H9 (cell line): ENCODE data around the gene TIMELESS. TPM values are rescaled to one million over a fixed set of nuclear protein-coding genes. Genes with fewer than 3 reads are reported as not detected.
A peak's percentile ranks its signal among the peaks of the same experiment; 100 is the strongest.
"Not testable (repeated sequence)": the region's sequence is repeated elsewhere in the genome, so short reads cannot be mapped to it uniquely, and the experiment has no call there.

Experiments used
- DNase-seq: peaks from one replicate; pipeline ENCODE4 v3.0.0-alpha.2; 2017
- H2AFZ ChIP-seq: one replicate; pipeline ENCODE4 v1.6.1; 2013; ENCODE audit warnings: mild to moderate bottlenecking, low read length, control low read depth, moderate library complexity
- H2AK5ac ChIP-seq: 2 replicates; pipeline ENCODE4 v1.6.1; 2013; ENCODE audit warnings: low read length, control low read depth, mixed read lengths; ENCODE audit not compliant: insufficient read length
- H2BK120ac ChIP-seq: one replicate; pipeline ENCODE4 v1.6.1; 2013; ENCODE audit warnings: low read depth, mild to moderate bottlenecking, low read length, control low read depth, inconsistent platforms; ENCODE audit not compliant: poor library complexity, severe bottlenecking
- H2BK12ac ChIP-seq: 2 replicates; pipeline ENCODE4 v1.6.1; 2013; ENCODE audit warnings: low read length, control low read depth, mixed read lengths, low read depth; ENCODE audit not compliant: insufficient read length
- H2BK15ac ChIP-seq: 2 replicates; pipeline ENCODE4 v1.6.1; 2013; ENCODE audit warnings: low read depth, low read length, control low read depth
- H2BK20ac ChIP-seq: one replicate; pipeline ENCODE4 v1.6.1; 2013; ENCODE audit warnings: low read depth, mild to moderate bottlenecking, low read length, control low read depth, inconsistent platforms; ENCODE audit not compliant: poor library complexity, severe bottlenecking
- H2BK5ac ChIP-seq: 2 replicates; pipeline ENCODE4 v1.6.1; 2013; ENCODE audit warnings: low read length, control low read depth, mixed read lengths; ENCODE audit not compliant: insufficient read length
- H3K14ac ChIP-seq: 2 replicates; pipeline ENCODE4 v1.6.1; 2013; ENCODE audit warnings: low read length, control low read depth; ENCODE audit not compliant: insufficient read depth
- H3K18ac ChIP-seq: 2 replicates; pipeline ENCODE4 v1.6.1; 2013; ENCODE audit warnings: low read depth, mild to moderate bottlenecking, mixed read lengths, low read length, control low read depth; ENCODE audit not compliant: insufficient read length
- H3K23ac ChIP-seq: 2 replicates; pipeline ENCODE4 v1.6.1; 2013; ENCODE audit warnings: low read length, control low read depth, mixed read lengths, low read depth; ENCODE audit not compliant: insufficient read length
- H3K23me2 ChIP-seq: 2 replicates; pipeline ENCODE4 v1.6.1; 2013; ENCODE audit warnings: low read depth, mild to moderate bottlenecking, mixed read lengths, low read length, control low read depth; ENCODE audit not compliant: insufficient read length, poor library complexity, severe bottlenecking
- H3K27ac ChIP-seq: 2 replicates; pipeline ENCODE4 v1.5.1; 2013; ENCODE audit warnings: low read length, control low read depth, mixed read lengths, low read depth; ENCODE audit not compliant: insufficient read length
- H3K27me3 ChIP-seq: 2 replicates; pipeline ENCODE4 v1.6.1; 2013; ENCODE audit warnings: low read length, control low read depth, inconsistent platforms; ENCODE audit not compliant: insufficient read depth
- H3K4ac ChIP-seq: 2 replicates; pipeline ENCODE4 v1.6.1; 2013; ENCODE audit warnings: low read depth, mild to moderate bottlenecking, control low read depth, inconsistent platforms, low read length, moderate library complexity
- H3K4me1 ChIP-seq: 2 replicates; pipeline ENCODE4 v1.6.1; 2013; ENCODE audit warnings: low read length, control low read depth, inconsistent platforms; ENCODE audit not compliant: insufficient read depth
- H3K4me2 ChIP-seq: 2 replicates; pipeline ENCODE4 v1.6.1; 2013; ENCODE audit warnings: low read length, control low read depth, mixed read lengths; ENCODE audit not compliant: insufficient read length, insufficient read depth
- H3K56ac ChIP-seq: 2 replicates; pipeline ENCODE4 v1.6.1; 2013; ENCODE audit warnings: low read depth, mild to moderate bottlenecking, mixed read lengths, low read length, control low read depth; ENCODE audit not compliant: insufficient read length
- H3K79me1 ChIP-seq: 2 replicates; pipeline ENCODE4 v1.6.1; 2013; ENCODE audit warnings: low read depth, mild to moderate bottlenecking, moderate library complexity, low read length, control low read depth, inconsistent platforms; ENCODE audit not compliant: insufficient read depth, poor library complexity, severe bottlenecking
- H3K79me2 ChIP-seq: 2 replicates; pipeline ENCODE4 v1.6.1; 2013; ENCODE audit warnings: low read length, control low read depth, inconsistent platforms; ENCODE audit not compliant: insufficient read depth
- H3K9ac ChIP-seq: 2 replicates; pipeline ENCODE4 v1.6.1; 2013; ENCODE audit warnings: low read length, control low read depth, mixed read lengths; ENCODE audit not compliant: insufficient read length; ENCODE audit errors: extremely low read depth
- H3K9me3 ChIP-seq: one replicate; pipeline ENCODE4 v1.6.1; 2013; ENCODE audit warnings: low read depth, low read length, inconsistent platforms; ENCODE audit not compliant: control insufficient read depth
- H3T11ph ChIP-seq: one replicate; pipeline ENCODE4 v1.6.1; 2013; ENCODE audit warnings: mild to moderate bottlenecking, low read length, control low read depth, inconsistent platforms
- H4K20me1 ChIP-seq: one replicate; pipeline ENCODE4 v1.6.1; 2013; ENCODE audit not compliant: control insufficient read depth, insufficient read length, insufficient read depth
- H4K5ac ChIP-seq: 2 replicates; pipeline ENCODE4 v1.6.1; 2013; ENCODE audit warnings: low read depth, mild to moderate bottlenecking, mixed read lengths, low read length, control low read depth; ENCODE audit not compliant: insufficient read length
- H4K8ac ChIP-seq: replicated peaks from 2 replicates; pipeline ENCODE4 v1.6.1; 2013; ENCODE audit warnings: low read length, control low read depth, mixed read lengths, low read depth; ENCODE audit not compliant: insufficient read length
- H4K91ac ChIP-seq: 2 replicates; pipeline ENCODE4 v1.6.1; 2013; ENCODE audit warnings: low read depth, mild to moderate bottlenecking, moderate library complexity, mixed read lengths, low read length, control low read depth; ENCODE audit not compliant: insufficient read length
- H3K27ac Mint-ChIP-seq, 3 experiments: 2 replicates in 2 of 3; 3 replicates in 1 of 3; pipeline ENCODE4 v1.8.0; 2020 to 2021; ENCODE audit warnings: mixed read lengths in 3 of 3, mild to moderate bottlenecking in 1 of 3, moderate library complexity in 1 of 3
- H3K27me3 Mint-ChIP-seq: 2 replicates; pipeline ENCODE4 v1.8.0; 2021; ENCODE audit warnings: low read depth, mild to moderate bottlenecking, moderate library complexity, mixed read lengths
- H3K36me3 Mint-ChIP-seq, 3 experiments: 2 replicates in 2 of 3; 3 replicates in 1 of 3; pipeline ENCODE4 v1.8.0; 2020 to 2021; ENCODE audit warnings: low read depth in 3 of 3, mixed read lengths in 3 of 3; ENCODE audit not compliant: insufficient read depth in 1 of 3
- H3K4me1 Mint-ChIP-seq, 2 experiments: 2 replicates each; pipeline ENCODE4 v1.8.0; 2020; ENCODE audit warnings: mixed read lengths in 2 of 2
- H3K4me3 Mint-ChIP-seq, 2 experiments: 2 replicates in 1 of 2; 3 replicates in 1 of 2; pipeline ENCODE4 v1.8.0; 2020 to 2021; ENCODE audit warnings: mild to moderate bottlenecking in 2 of 2, mixed read lengths in 2 of 2, moderate library complexity in 1 of 2
- H3K9me3 Mint-ChIP-seq, 2 experiments: 2 replicates in 1 of 2; 3 replicates in 1 of 2; pipeline ENCODE4 v1.8.0; 2020; ENCODE audit warnings: mild to moderate bottlenecking in 2 of 2, mixed read lengths in 2 of 2, moderate library complexity in 1 of 2
- CTCF ChIP-seq: fragments of 200-600 bp; sonication (generic); conservative IDR thresholded peaks from 3 replicates; pipeline ENCODE4 v1.8.0; 2021; ENCODE audit warnings: antibody characterized with exemption, mild to moderate bottlenecking
- WGBS: extraction: QIAGEN DNeasy Blood & Tissue Kit; methylation state at CpG from one replicate; pipeline ENCODE4 v1.1.7; 2013; ENCODE audit warnings: missing lambda C conversion rate, low lambda C conversion rate, mixed read lengths; ENCODE audit not compliant: insufficient read length; ENCODE audit errors: extremely low coverage; 5-methylcytosine and 5-hydroxymethylcytosine counted together
- long read RNA-seq: library from polyadenylated mRNA; unstranded; transcript quantifications from one replicate; pipeline ENCODE4 v2.0.0, GENCODE V29; 2020
- total RNA-seq: library from RNA; stranded (reverse); gene quantifications from 2 replicates; pipeline ENCODE4 v1.2.1, GENCODE V29; 2021

The TIMELESS gene
- total RNA-seq: 64.9 and 68.0 TPM in 2 replicates
- long read RNA-seq, full-length matches to known transcripts: 316 of 520 reads
- long read RNA-seq, partial matches to known transcripts: 123 of 520 reads
- long read RNA-seq, other reads (novel, unspliced or antisense): 81 of 520 reads

DNA sequence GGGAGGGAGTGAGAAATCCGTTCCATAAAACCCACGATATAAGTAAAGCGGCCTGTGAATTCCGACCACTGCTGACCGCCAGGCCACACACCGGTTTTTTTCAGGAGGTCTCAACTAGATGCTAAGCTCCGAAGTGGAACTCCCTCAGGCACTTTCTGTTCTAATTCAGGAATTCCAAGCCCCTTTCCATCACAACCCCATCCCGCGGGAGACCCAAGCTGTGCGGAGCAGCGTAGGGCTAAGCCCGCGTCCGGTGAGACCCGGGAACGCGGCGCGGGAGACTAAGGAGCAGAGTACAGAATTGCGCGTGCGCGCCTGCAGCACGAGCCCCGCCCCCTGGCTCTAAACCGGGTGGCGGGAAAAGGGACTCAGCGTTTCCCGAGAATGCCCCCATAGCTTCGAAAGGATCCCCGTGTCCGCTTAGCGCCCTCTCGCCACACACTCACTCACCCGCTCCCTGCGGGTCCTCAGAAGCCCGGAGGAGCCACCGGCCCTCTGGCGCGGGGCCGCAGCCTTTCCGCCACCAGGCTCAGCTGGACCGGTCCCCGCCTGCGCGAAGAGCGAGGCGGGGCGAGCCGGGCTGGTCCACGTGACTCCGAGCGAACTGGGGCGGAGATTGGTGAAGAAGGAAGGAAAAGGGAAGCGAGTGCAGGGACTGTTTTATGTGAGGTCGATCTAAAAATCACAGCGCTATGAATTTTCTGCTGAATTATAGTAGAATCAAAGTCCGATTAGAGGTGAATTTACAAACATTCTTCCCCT is at the start of gene TIMELESS:
TSS of gene TIMELESS (minus strand) at position 567 of the 762 bp plus-strand sequence. CDS start 15,256 bp downstream, outside the sequence.
- H3K4me2 ChIP-seq: peak within 1 kb of the TSS; percentile 74
- TF ChIP-seq CTCF: no peak
- no peak within 1 kb of the TSS for H2BK20ac ChIP-seq
- H3K36me3 Mint-ChIP-seq: peaks cover 20 to 30% (median 23%) of the 10 kb centered on the region in 3 experiments
- H3K4me1 Mint-ChIP-seq: peaks cover 34 to 43% of the 10 kb centered on the region in 2 experiments
- no peaks in the 10 kb centered on the region for H3K79me2 ChIP-seq
- H4K91ac ChIP-seq: no peak within 1 kb of the TSS
- H3T11ph ChIP-seq: peak within 1 kb of the TSS; percentile 64
- no peak within 1 kb of the TSS for H2AK5ac ChIP-seq
- H3K4ac ChIP-seq: no peak within 1 kb of the TSS; the same call in 1 of the 2 replicates
- H3K4me3 Mint-ChIP-seq: peak within 1 kb of the TSS; percentile 85 to 86
- no peak within 1 kb of the TSS for H3K23ac ChIP-seq
- H3K27me3 Mint-ChIP-seq: peaks cover 1% of the 10 kb centered on the region
- peak within 1 kb of the TSS; percentile 9 for H3K27ac ChIP-seq
- peaks cover 4% of the 10 kb centered on the region; the same call in 1 of the 2 replicates for H3K4me1 ChIP-seq
- no peaks in the 10 kb centered on the region for H3K27me3 ChIP-seq
- no peak within 1 kb of the TSS for H3K56ac ChIP-seq
- no CpG with 5 or more reads among the region's 58 CpGs for WGBS
- H2BK5ac ChIP-seq: no peak within 1 kb of the TSS
- peak within 1 kb of the TSS; percentile 84 for H3K18ac ChIP-seq
- no peak within 1 kb of the TSS for H2AFZ ChIP-seq
- peaks cover 3% of the 10 kb centered on the region for H3K23me2 ChIP-seq
- peak; percentile 94 for DNase-seq
- peak within 1 kb of the TSS; percentile 95 to 98 (median 97) for H3K27ac Mint-ChIP-seq
- no peak within 1 kb of the TSS for H4K5ac ChIP-seq
- H2BK120ac ChIP-seq: no peak within 1 kb of the TSS
- H4K20me1 ChIP-seq: no peaks in the 10 kb centered on the region
- H3K79me1 ChIP-seq: no peaks in the 10 kb centered on the region
- no peak within 1 kb of the TSS for H4K8ac ChIP-seq
- no peak within 1 kb of the TSS for H2BK12ac ChIP-seq
- H3K9me3 Mint-ChIP-seq: peaks cover 9 to 15% of the 10 kb centered on the region in 2 experiments
- no peaks in the 10 kb centered on the region for H3K9me3 ChIP-seq
- H2BK15ac ChIP-seq: no peak within 1 kb of the TSS
- peak within 1 kb of the TSS; percentile 78 for H3K9ac ChIP-seq
- H3K14ac ChIP-seq: peak within 1 kb of the TSS; percentile 72

DNA sequence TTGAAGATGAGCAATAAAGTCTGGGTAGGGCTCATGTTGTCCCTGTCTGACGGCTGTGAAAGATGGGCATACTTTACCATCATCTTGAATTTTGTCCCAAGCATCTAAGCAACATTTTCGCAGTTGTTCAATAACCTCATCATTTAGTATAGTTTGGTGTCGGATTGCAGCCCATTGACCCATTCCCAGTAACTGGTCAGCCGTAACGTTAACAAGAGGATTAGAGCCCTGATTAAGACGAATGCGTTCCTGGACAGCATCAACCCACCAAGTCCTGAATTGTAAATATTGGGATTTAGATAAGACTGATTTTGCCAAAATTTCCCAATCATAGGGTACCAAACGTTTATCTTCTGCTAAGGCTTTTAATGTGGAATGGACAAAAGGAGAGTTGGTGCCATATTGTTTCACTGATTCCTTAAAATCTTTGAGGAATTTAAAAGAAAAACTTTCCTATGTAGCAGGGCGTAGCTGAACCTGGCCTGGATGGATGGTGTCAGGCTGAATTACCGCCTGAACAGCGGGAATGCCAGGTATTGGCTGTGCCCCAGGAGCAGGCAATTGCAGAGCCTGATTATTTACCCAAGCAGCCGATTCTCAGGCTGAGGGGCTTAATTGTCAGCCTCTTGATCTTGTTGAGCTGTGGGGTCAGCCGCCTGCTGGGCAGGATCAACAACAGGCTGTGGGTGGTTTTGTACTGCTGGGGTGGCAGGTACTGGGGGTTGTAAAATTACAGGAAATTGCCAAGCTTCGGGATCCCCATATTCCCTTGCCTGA is 49.1 kb upstream of the TIMELESS start:
- H3K14ac ChIP-seq, H3K79me2 ChIP-seq, H3K56ac ChIP-seq, H3K79me1 ChIP-seq, H4K5ac ChIP-seq, H4K20me1 ChIP-seq, H3K4me1 ChIP-seq, DNase-seq, H3K27me3 ChIP-seq, H2BK12ac ChIP-seq, H4K91ac ChIP-seq, H3K4me2 ChIP-seq, H3K9me3 ChIP-seq, H2BK20ac ChIP-seq, H3K36me3 Mint-ChIP-seq, H3K23ac ChIP-seq, H2BK120ac ChIP-seq, H3K4me3 Mint-ChIP-seq, H3K18ac ChIP-seq, H3K27ac ChIP-seq, H2AK5ac ChIP-seq, H3K9ac ChIP-seq, H3K4ac ChIP-seq, H2BK15ac ChIP-seq, H3T11ph ChIP-seq, H2BK5ac ChIP-seq, H4K8ac ChIP-seq, H3K23me2 ChIP-seq, H3K27ac Mint-ChIP-seq, H2AFZ ChIP-seq: not testable (repeated sequence)
- peaks cover 11% of the 10 kb centered on the region in 2 experiments for H3K4me1 Mint-ChIP-seq
- no CpG with 5 or more reads among the region's 14 CpGs for WGBS
- peaks cover 46% of the 10 kb centered on the region for H3K27me3 Mint-ChIP-seq
- H3K9me3 Mint-ChIP-seq: peaks cover 25 to 31% of the 10 kb centered on the region in 2 experiments
